GM12878 (cell line): Measurements from ENCODE around the gene IRF9. TPM values are rescaled to one million over a fixed set of nuclear protein-coding genes. Genes with fewer than 3 reads are reported as not detected.

Experiments
- ESRRA ChIP-seq: IDR thresholded peaks from 2 replicates; pipeline ENCODE4 v1.6.1; 2012; ENCODE audit warnings: mild to moderate bottlenecking, low read length, improper control_type of control experiment
- HCFC1 ChIP-seq: fragments of 150-350 bp; IDR thresholded peaks from 2 replicates; pipeline ENCODE4 v1.6.1; 2014; ENCODE audit warnings: low read length
- IKZF2 ChIP-seq, 2 experiments: fragments of 450-650 bp; IDR thresholded peaks; 2 replicates each; pipeline ENCODE4 v1.6.1; 2017; ENCODE audit warnings: mild to moderate bottlenecking in 2 of 2, moderate library complexity in 2 of 2
- MTA2 ChIP-seq: fragments of 450-650 bp; IDR thresholded peaks from 2 replicates; pipeline ENCODE4 v1.6.1; 2016; ENCODE audit warnings: low read depth, mild to moderate bottlenecking, moderate library complexity
- MTA3 ChIP-seq: IDR thresholded peaks from 2 replicates; pipeline ENCODE4 v1.6.1; 2012; ENCODE audit warnings: low read length, inconsistent platforms, borderline replicate concordance
- MYB ChIP-seq: fragments of 150-350 bp; IDR thresholded peaks from 2 replicates; pipeline ENCODE4 v1.6.1; 2014; ENCODE audit warnings: mild to moderate bottlenecking, low read depth, low read length, borderline replicate concordance
- POLR2A ChIP-seq: IDR thresholded peaks from 2 replicates; pipeline ENCODE4 v1.6.1; 2011; ENCODE audit warnings: low read depth, mild to moderate bottlenecking, low read length
- POLR2AphosphoS2 ChIP-seq: IDR thresholded peaks from 2 replicates; pipeline ENCODE4 v1.6.1; 2011; ENCODE audit warnings: low read depth, mild to moderate bottlenecking, low read length, improper control_type of control experiment, moderate library complexity
- RB1 ChIP-seq: fragments of 450-650 bp; formaldehyde crosslinking; IDR thresholded peaks from 2 replicates; pipeline ENCODE4 v1.6.1; 2017; ENCODE audit warnings: mild to moderate bottlenecking, borderline replicate concordance
- RBBP5 ChIP-seq: fragments of 200-600 bp; sonication (generic); conservative IDR thresholded peaks from 2 replicates; pipeline ENCODE4 v1.6.1; 2016
- STAT3 ChIP-seq: IDR thresholded peaks from 2 replicates; pipeline ENCODE4 v1.6.1; 2011; ENCODE audit warnings: low read depth, low read length, improper control_type of control experiment
- TCF7 ChIP-seq: IDR thresholded peaks from 2 replicates; pipeline ENCODE4 v1.6.1; 2014; ENCODE audit warnings: antibody characterized with exemption, borderline replicate concordance
- WRNIP1 ChIP-seq: IDR thresholded peaks from 2 replicates; pipeline ENCODE4 v1.6.1; 2011; ENCODE audit warnings: low read depth, low read length, improper control_type of control experiment, borderline replicate concordance
- ZNF24 ChIP-seq: fragments of 450-650 bp; IDR thresholded peaks from 2 replicates; pipeline ENCODE4 v1.6.1; 2017; ENCODE audit warnings: antibody characterized with exemption, mild to moderate bottlenecking
- polyA plus RNA-seq, 11 experiments: library from polyadenylated mRNA; depleted of rRNA in 4 of 11; unstranded in 6 of 11; stranded (reverse) in 5 of 11; fragments of >200 nt; fragmentation: Nextera tagmentation in 4 of 11; fragmentation: Illumina TruSeq in 1 of 11; extraction: Ambion mirVana in 4 of 11; extraction: Trizol in 1 of 11; gene quantifications; 1 replicate in 1 of 11; 2 replicates in 10 of 11; pipeline versions ENCODE4 v1.2.1 to v1.2.3, GENCODE V29; 2011 to 2016; ENCODE audit warnings: inconsistent platforms in 2 of 11, missing spikeins in 2 of 11, low read depth in 1 of 11
- total RNA-seq, 4 experiments: library from RNA; depleted of rRNA in 3 of 4; stranded (reverse); fragments of >200 nt in 3 of 4; fragmentation: Illumina TruSeq in 1 of 4; extraction: Trizol in 1 of 4; gene quantifications; 2 replicates each; pipeline versions ENCODE4 v1.2.1 to v1.2.3, GENCODE V29; 2013 to 2021
- TF ChIP-seq, protein P1 (sequence below): IDR thresholded peaks from 2 replicates; pipeline ENCODE4 v1.6.1; 2012; ENCODE audit warnings: mild to moderate bottlenecking, low read depth, low read length
- TF ChIP-seq, protein P2 (sequence below): fragments of 450-650 bp; IDR thresholded peaks from 2 replicates; pipeline ENCODE4 v1.6.1; 2014; ENCODE audit warnings: mild to moderate bottlenecking
- TF ChIP-seq, protein P3 (sequence below): fragments of 450-650 bp; IDR thresholded peaks from 2 replicates; pipeline ENCODE4 v1.6.1; 2017; ENCODE audit warnings: mild to moderate bottlenecking, moderate library complexity
- TF ChIP-seq, protein P4 (sequence below): fragments of 450-650 bp; formaldehyde crosslinking; IDR thresholded peaks from 2 replicates; pipeline ENCODE4 v1.5.0; 2022; ENCODE audit warnings: mild to moderate bottlenecking, missing genetic modification characterization

The IRF9 gene
- total and polyA plus RNA-seq, 10 of the 15 experiments (the other 5 are each of a cell fraction or from before 2014, with no cell fraction given) = 47.6 to 234 (median 148) TPM

DNA sequence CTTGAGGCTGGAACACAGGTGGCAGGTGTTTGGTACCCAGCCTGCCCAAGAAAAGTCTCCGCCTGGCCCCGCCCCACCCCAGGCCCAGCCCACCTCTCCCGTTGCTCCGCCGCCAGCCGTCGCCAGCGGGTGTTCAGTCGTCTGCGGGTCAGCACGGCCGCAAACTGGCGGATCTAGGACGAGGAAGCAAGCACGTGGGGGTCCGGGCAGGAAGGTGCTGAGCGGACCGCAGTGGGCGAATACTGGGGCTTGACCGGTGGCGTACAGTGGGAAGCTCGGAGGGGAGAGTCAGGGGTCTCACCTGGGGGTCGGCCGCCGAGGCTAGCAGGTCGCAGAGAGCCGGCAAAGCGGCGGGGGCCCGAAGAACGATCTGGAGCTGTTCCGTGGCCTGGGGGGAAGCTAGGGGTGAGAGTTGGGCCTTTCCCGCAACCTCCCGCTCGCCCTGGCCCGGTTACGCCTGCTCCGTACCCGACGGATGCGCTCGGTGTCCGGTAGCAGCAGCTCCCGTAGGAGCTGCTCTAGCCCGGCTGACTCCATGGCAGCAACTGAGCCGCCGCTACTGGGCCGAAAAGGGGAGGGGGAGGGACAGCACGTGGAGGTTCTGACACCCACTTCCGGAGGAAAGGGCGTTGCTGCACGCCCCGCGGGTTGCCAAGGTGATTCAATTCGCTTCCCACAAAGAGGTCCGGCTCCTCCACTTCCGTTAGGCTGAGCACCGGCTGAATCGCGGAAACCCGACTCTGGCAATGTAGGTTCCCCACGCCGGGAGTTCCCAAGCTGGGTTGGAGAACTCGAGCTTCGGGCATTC, 27.4 kb downstream of the IRF9 start, which contains the start of gene IPO4 (continued):
- TF ChIP-seq, protein P1, sequence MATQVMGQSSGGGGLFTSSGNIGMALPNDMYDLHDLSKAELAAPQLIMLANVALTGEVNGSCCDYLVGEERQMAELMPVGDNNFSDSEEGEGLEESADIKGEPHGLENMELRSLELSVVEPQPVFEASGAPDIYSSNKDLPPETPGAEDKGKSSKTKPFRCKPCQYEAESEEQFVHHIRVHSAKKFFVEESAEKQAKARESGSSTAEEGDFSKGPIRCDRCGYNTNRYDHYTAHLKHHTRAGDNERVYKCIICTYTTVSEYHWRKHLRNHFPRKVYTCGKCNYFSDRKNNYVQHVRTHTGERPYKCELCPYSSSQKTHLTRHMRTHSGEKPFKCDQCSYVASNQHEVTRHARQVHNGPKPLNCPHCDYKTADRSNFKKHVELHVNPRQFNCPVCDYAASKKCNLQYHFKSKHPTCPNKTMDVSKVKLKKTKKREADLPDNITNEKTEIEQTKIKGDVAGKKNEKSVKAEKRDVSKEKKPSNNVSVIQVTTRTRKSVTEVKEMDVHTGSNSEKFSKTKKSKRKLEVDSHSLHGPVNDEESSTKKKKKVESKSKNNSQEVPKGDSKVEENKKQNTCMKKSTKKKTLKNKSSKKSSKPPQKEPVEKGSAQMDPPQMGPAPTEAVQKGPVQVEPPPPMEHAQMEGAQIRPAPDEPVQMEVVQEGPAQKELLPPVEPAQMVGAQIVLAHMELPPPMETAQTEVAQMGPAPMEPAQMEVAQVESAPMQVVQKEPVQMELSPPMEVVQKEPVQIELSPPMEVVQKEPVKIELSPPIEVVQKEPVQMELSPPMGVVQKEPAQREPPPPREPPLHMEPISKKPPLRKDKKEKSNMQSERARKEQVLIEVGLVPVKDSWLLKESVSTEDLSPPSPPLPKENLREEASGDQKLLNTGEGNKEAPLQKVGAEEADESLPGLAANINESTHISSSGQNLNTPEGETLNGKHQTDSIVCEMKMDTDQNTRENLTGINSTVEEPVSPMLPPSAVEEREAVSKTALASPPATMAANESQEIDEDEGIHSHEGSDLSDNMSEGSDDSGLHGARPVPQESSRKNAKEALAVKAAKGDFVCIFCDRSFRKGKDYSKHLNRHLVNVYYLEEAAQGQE = 0 out of 2 replicates have a peak, but pooled peaks have one; percentile 43
- TF ChIP-seq RB1 (peak; percentile 97), IKZF2 (IDR thresholded peaks at IDR 0.05) (no peak; a peak in 1 of 4 replicates), ESRRA (peak; percentile 86; the same call in 1 of the 2 replicates), WRNIP1 (peak; percentile 100), POLR2A (peak; percentile 94), HCFC1 (peak; percentile 95), TCF7 (peak; percentile 65; the same call in 1 of the 2 replicates), MTA3 (no peak), MYB (peak; percentile 76; the same call in 1 of the 2 replicates), RBBP5 (no peak), STAT3 (peak; percentile 95), ZNF24 (peak; percentile 81), POLR2AphosphoS2 (peak; percentile 72), MTA2 (no peak; the same call in 1 of the 2 replicates)
- TF ChIP-seq, protein P2, sequence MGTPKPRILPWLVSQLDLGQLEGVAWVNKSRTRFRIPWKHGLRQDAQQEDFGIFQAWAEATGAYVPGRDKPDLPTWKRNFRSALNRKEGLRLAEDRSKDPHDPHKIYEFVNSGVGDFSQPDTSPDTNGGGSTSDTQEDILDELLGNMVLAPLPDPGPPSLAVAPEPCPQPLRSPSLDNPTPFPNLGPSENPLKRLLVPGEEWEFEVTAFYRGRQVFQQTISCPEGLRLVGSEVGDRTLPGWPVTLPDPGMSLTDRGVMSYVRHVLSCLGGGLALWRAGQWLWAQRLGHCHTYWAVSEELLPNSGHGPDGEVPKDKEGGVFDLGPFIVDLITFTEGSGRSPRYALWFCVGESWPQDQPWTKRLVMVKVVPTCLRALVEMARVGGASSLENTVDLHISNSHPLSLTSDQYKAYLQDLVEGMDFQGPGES = no peak
- TF ChIP-seq, protein P3, sequence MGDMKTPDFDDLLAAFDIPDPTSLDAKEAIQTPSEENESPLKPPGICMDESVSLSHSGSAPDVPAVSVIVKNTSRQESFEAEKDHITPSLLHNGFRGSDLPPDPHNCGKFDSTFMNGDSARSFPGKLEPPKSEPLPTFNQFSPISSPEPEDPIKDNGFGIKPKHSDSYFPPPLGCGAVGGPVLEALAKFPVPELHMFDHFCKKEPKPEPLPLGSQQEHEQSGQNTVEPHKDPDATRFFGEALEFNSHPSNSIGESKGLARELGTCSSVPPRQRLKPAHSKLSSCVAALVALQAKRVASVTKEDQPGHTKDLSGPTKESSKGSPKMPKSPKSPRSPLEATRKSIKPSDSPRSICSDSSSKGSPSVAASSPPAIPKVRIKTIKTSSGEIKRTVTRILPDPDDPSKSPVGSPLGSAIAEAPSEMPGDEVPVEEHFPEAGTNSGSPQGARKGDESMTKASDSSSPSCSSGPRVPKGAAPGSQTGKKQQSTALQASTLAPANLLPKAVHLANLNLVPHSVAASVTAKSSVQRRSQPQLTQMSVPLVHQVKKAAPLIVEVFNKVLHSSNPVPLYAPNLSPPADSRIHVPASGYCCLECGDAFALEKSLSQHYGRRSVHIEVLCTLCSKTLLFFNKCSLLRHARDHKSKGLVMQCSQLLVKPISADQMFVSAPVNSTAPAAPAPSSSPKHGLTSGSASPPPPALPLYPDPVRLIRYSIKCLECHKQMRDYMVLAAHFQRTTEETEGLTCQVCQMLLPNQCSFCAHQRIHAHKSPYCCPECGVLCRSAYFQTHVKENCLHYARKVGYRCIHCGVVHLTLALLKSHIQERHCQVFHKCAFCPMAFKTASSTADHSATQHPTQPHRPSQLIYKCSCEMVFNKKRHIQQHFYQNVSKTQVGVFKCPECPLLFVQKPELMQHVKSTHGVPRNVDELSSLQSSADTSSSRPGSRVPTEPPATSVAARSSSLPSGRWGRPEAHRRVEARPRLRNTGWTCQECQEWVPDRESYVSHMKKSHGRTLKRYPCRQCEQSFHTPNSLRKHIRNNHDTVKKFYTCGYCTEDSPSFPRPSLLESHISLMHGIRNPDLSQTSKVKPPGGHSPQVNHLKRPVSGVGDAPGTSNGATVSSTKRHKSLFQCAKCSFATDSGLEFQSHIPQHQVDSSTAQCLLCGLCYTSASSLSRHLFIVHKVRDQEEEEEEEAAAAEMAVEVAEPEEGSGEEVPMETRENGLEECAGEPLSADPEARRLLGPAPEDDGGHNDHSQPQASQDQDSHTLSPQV = no peak
- TF ChIP-seq, protein P4, sequence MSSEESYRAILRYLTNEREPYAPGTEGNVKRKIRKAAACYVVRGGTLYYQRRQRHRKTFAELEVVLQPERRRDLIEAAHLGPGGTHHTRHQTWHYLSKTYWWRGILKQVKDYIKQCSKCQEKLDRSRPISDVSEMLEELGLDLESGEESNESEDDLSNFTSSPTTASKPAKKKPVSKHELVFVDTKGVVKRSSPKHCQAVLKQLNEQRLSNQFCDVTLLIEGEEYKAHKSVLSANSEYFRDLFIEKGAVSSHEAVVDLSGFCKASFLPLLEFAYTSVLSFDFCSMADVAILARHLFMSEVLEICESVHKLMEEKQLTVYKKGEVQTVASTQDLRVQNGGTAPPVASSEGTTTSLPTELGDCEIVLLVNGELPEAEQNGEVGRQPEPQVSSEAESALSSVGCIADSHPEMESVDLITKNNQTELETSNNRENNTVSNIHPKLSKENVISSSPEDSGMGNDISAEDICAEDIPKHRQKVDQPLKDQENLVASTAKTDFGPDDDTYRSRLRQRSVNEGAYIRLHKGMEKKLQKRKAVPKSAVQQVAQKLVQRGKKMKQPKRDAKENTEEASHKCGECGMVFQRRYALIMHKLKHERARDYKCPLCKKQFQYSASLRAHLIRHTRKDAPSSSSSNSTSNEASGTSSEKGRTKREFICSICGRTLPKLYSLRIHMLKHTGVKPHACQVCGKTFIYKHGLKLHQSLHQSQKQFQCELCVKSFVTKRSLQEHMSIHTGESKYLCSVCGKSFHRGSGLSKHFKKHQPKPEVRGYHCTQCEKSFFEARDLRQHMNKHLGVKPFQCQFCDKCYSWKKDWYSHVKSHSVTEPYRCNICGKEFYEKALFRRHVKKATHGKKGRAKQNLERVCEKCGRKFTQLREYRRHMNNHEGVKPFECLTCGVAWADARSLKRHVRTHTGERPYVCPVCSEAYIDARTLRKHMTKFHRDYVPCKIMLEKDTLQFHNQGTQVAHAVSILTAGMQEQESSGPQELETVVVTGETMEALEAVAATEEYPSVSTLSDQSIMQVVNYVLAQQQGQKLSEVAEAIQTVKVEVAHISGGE = peak; percentile 99
